Fibroblast of villous mesenchyme (primary cell): ENCODE results near the gene FASN. TPM values are rescaled to one million over a fixed set of nuclear protein-coding genes. Genes with fewer than 3 reads are reported as not detected.

ENCODE experiments used
- DNase-seq: peaks from one replicate; pipeline ENCODE4 v3.0.0-alpha.2; 2010; ENCODE audit warnings: low read depth
- H3K4me3 ChIP-seq: 2 replicates; pipeline ENCODE4 v1.5.1; 2011; ENCODE audit warnings: low read depth, mild to moderate bottlenecking, low read length
- CTCF ChIP-seq: IDR thresholded peaks from 2 replicates; pipeline ENCODE4 v1.5.1; 2012; ENCODE audit warnings: low read depth, mild to moderate bottlenecking, low read length; ENCODE audit not compliant: insufficient read depth
- total RNA-seq: library from RNA; depleted of rRNA; stranded (reverse); fragments of >200 nt; gene quantifications from 2 replicates; pipeline ENCODE4 v1.2.3, GENCODE V29; 2012

Gene FASN
- total RNA-seq, 1 donor: 274 TPM

- no peak overlapping the region for H3K4me3 ChIP-seq
- no peak for DNase-seq
- no peak for TF ChIP-seq CTCF
Measured at GRCh38 chr17:82058855-82059249, 39.2 kb downstream of the FASN start.

GRCh38 chr17:82058230-82058854, 39.7 kb downstream of the FASN start:
- no peak overlapping the region for H3K4me3 ChIP-seq
- TF ChIP-seq CTCF: no peak
- DNase-seq: no peak

- no peak for TF ChIP-seq CTCF
- no peak overlapping the region for H3K4me3 ChIP-seq
- no peak for DNase-seq
Measured at GRCh38 chr17:82056729-82057621, 41.1 kb downstream of the FASN start.

- no peak for TF ChIP-seq CTCF
- H3K4me3 ChIP-seq: no peak overlapping the region
- DNase-seq: no peak
Measured at GRCh38 chr17:82055965-82056728, 41.9 kb downstream of the FASN start.

- no peak overlapping the region for H3K4me3 ChIP-seq
- no peak for DNase-seq
- no peak for TF ChIP-seq CTCF
Measured at GRCh38 chr17:82055023-82055964, 42.7 kb downstream of the FASN start.
